HG02623 (cell line): Measurements from ENCODE around the gene SFXN4.
"Not testable (repeated sequence)": the region's sequence is repeated elsewhere in the genome, so short reads cannot be mapped to it uniquely, and the experiment has no call there.

Experiments used
- ATAC-seq: cut with Tn5 transposase; IDR thresholded peaks from one replicate; pipeline ENCODE4 v1.9.1; 2021; ENCODE audit warnings: moderate library complexity; ENCODE audit not compliant: unreplicated experiment

SFXN4 gene

GRCh38 chr10:119190954-119191785 lies 25.7 kb upstream of the SFXN4 start:
- ATAC-seq: no peak

DNA sequence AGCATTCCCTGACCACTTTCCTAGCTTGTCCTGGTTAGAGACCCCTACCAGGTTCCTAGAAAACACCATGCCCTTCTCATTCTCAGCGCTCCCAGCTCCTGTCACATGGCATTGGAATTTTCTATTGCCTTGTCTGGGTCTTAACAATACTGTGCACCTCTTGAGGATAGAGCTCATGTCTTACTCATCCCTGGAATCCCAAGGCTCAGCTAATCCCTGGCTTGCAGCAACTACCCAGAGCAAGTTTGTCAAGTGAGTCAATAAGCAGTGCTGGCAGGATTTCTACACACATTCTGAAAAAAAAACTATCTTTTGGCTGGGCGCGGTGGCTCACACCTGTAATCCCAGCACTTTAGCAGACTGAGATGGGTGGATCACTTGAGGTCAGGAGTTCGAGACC lies 24.8 kb upstream of the SFXN4 start:
- ATAC-seq: no peak

DNA sequence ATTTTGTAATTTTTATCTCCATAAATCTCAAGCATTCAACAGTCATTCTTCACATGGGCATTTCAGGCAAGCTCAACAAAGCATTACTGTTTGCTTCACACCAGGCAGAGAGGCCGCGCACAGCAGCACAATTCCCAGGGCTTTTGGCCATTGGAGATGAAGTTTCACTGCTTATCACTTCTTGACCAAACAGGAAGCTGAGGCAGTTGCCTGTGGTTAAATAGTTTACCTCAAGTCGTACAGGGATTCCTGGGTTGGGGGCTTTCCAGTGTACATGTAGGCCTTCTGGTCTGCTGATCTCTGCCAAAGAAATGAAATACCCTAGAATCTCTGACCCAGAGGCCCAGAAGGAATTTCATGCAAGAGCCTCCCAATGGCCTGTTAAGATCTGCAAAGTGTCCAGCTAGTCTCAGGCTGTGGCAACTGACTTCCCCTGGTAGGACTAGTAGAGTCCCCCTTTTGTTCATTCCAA lies 24.3 kb upstream of the SFXN4 start:
- no peak for ATAC-seq

DNA sequence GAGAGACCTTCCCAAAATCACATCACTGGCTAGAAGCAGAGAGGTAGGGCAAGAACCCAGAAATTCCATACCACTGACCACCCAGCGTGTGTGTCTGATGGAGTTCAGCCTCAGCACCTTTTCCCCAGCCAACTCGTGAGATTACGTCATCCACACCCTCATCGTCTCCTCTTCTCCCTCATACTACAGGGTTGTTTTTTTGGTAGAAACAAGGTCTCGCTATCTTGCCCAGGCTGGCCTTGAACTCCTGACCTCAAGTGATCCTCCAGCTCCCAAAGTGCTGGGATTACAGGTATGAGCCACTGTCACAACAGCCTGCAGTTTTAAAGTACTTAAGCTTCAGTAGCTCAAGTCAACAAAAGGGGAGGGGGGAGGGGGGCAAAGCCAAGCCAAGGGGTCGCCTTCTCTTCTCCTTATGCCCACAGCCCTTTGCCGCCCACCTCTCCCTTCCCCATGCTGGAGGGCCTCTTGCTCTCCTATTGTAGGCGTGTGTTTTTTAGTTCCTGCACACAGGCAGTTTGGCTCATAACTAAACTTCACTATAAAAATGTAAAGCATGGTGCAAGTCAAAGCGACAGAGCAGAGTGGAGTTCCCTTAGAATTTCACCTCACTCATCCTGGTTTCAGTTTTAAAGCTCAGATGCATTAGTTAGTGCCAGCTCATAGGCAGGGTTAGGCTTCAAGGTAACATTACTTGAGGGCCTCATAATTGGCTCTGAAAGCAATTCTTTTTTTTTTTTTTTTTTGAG lies 18.3 kb upstream of the SFXN4 start:
- ATAC-seq: no peak

- ATAC-seq: not testable (repeated sequence)
These were observed 15.4 kb upstream of the SFXN4 start for GRCh38 chr10:119180850-119181400.

DNA sequence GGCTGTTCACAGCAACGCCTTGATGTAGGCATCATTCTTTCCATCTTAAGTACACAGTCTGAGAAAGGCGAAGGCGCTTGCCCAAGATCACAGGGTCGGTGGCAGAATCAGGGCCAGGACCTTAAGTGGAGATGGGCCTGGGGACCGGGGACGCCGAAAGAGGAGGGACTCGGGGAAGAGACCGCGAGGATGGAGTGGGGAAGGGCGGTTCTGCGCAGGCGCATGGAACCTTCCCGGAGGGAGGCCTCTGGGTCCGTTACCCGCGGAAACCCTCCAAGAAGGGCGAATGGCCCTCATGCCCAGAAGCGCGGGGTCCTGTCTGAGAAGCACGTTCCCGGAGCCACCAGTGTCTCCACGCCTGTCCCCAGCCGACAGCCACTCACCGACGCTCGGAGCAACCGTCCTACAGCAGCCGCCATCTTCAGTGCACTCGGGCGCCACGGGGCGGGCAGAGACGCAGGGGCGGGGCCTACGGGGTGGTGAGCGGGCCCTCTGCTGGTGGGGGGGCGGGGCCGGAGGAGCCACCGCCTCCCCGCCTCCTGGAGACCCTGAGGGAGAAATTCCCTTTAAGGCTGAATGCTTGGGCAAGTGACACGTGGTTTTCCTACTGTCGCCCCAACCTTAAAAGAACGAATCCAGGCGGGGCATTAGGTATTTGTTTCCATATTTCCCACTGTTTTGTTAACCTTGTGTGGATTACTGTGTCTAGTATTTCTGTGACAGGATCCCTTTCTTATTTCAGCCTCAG lies 13.0 kb upstream of the SFXN4 start, which contains the start of gene PRDX3:
TSS of gene PRDX3 (minus strand) at position 441 of the 748 bp plus-strand sequence. CDS start at position 419, 22 bp downstream.
- peak; percentile 88 for ATAC-seq

- no peak for ATAC-seq
These were observed 12.3 kb upstream of the SFXN4 start for GRCh38 chr10:119177708-119178371.

- no peak for ATAC-seq
These were observed 10.7 kb upstream of the SFXN4 start for GRCh38 chr10:119176166-119176565.

GRCh38 chr10:119174109-119174508 lies 8.6 kb upstream of the SFXN4 start:
- no peak for ATAC-seq

- ATAC-seq: no peak
These were observed 1.5 kb upstream of the SFXN4 start for GRCh38 chr10:119167041-119167440.

DNA sequence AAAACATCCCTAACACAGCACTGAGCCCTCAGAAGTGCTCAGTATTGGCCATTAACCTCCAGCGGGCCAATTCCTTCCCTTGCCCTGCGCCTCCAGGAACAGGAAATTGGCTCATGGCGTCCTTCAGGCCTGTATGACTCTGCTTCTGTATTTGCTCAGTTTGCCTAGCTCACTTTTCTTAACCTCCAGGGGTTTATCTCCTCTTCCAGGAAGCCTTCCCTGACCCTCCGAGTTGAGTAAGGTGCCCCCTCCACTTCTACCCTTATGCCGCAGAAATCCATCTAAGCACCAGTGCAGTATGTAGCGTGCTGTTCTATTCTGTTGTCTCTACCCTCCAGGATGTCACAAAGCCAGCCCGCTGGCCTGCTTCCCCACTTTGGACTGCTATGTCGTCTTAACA lies 1.1 kb upstream of the SFXN4 start:
- ATAC-seq: no peak

DNA sequence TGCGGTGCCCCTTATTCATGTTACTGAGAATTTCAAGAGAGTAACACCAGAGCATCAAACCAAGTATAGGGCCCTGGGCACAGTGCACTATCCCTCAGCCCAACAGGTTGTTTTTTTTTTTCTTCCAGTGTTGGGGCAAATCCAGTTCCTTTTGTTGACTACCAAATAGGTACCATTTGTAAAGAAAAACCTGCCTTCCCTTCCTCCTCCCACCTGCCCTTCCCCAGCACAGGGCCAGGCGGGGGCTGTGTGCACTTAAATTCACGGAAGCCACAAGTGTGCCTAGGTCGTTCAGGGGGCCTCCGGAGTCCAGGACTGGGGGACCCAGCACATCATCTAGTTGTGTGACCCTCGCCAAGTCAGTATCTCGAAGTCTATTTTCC lies 595 bp upstream of the SFXN4 start:
- ATAC-seq: no peak

DNA sequence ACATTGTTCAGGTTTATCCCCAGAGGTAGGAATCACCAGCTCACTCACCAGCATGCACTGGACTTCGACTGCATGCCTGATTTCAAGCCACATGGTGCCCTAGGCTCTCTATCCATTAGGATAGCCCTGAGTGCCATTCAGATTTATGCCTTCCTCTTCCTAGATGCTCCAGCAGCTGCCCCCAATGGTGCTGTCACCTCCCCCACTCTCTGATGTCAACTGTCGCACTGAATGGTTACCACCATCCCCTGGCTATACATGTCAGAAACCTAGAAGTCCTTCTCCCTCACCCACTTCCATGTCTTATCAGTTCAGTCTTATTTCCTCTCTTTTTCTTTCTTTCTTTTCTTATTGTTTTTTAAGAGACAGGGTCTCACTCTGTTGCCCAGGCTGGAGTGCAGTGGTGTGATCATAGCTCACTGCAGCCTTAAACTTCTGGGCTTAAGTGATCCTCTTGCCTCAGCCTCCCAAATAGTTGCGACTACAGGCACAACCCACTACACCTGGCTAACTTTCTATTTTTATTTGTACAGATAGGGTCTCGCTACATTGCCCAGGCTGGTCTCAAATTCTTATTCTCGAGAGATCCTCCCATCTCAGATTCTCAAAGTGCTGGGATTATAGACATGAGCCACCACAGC lies 2.9 kb downstream of the SFXN4 start:
- ATAC-seq: no peak

DNA sequence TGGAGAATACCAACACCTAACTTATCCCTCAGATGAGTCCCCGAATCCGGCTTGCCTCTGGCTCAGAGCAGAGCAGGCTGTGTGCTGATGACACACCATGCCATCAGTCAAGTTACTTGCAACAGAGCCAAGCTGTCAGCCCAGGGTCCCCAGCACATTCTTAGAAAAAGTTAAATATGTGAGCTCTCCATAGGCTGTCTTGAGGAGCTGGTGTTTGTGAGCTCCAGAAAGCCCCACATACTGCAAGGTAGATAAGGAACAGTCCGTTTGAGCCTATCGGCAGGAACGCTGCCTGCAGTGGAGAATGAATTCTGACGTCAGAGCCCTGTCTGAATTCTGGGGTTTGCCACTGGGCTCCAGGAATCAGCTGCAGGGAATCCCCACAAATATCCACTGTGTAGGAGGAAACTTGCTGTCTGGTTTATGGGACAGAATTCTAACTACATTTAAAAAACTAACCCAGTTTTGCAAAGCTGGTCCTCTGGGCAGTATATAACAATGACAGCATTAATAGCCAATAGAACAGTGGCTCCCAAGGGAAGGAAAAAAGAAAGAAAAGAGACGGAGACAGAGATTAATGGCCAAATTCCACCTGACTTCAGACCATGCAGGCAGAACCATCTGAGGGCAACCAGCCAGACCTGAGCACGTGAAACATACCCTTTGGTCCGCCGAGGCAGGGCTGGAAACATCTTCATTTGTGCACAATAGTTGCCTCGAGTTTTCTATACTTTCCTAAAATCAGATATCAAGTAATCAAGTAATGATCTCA lies 3.6 kb downstream of the SFXN4 start:
- no peak for ATAC-seq

DNA sequence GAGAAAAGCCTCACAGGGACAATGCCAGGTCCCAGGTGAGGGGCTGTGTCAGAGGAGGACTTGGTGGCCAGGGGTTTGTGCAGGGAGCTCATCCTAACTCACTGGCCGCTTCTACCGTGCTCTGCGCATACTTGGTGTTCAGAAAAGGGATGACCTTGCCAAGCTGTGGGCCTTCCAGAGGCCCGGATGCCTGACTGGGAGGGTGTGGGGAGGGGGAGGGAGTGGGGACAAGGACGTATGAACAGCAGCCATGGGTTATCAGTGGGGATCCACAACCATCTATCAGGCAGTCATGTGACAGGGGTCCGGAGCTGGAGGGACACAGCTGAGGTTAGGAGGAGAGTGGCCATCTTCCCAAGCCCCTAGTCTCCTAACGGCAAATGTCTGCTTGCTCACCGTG lies 6.2 kb downstream of the SFXN4 start:
- no peak for ATAC-seq

- ATAC-seq: no peak
These were observed 11.9 kb downstream of the SFXN4 start for GRCh38 chr10:119153661-119154060.

DNA sequence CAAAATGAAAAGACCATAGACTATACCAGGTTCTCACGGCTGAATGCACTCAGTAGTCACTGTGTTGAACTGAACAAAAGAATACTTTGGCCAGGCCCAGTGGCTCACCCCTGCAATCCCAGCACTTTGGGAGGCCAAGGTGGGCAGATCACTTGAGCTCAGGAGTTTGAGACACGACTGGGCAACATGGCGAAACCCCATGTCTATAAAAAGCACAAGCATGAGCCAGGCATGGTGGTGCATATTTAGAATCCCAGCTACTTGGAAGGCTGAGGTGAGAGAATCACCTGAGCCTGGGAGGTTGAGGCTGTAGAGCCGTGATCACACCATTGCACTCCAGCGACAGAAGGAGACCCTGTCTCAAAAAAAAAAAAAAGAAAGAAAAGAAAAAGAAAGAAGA lies 12.5 kb downstream of the SFXN4 start:
- ATAC-seq: no peak

DNA sequence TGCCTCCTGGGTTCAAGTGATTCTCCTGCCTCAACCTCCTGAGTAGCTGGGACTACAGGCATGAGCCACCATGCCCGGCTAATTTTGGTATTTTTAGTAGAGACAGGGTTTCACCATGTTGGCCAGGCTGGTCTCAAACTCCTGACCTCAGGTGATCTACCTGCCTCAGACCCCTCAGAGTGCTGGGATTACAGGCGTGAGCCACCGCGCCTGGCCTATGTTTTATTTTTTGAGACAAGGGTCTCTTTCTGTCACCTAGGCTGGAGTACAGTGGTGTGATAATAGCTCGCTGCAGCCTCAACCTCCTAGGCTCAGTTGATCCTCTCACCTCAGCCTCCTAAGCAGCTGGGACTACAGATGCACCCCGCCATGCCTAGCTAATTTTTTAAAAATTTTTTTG lies 13.9 kb downstream of the SFXN4 start:
- ATAC-seq: not testable (repeated sequence)

- ATAC-seq: no peak
These were observed 15.8 kb downstream of the SFXN4 start for GRCh38 chr10:119149729-119150128.
